Spleen (tissue), 11 donors: ENCODE results near the gene TMTC2. TPM values are rescaled to one million over a fixed set of nuclear protein-coding genes. Genes with fewer than 3 reads are reported as not detected.

ENCODE experiments used
- DNase-seq: peaks from one replicate; pipeline ENCODE4 v3.0.0-alpha.2; 2020
- H3K27ac ChIP-seq, 8 donors: fragments of 200-600 bp; sonication (generic) in 7 of 8; 1 replicate in 4 of 8; 2 replicates in 4 of 8; pipeline versions ENCODE4 v1.5.0 to v1.8.0; 2016 to 2021; ENCODE audit warnings: inconsistent platforms in 4 of 8, mild to moderate bottlenecking in 4 of 8, moderate library complexity in 1 of 8
- H3K27me3 ChIP-seq, 7 donors: fragments of 200-600 bp; sonication (generic) in 6 of 7; replicated peaks in 1 of 7; 1 replicate in 4 of 7; 2 replicates in 3 of 7; pipeline versions ENCODE4 v1.5.0 to v1.8.0; 2016 to 2021; ENCODE audit warnings: inconsistent platforms in 3 of 7, mild to moderate bottlenecking in 1 of 7
- H3K36me3 ChIP-seq, 6 donors: fragments of 200-600 bp; sonication (generic) in 5 of 6; 1 replicate in 4 of 6; 2 replicates in 2 of 6; pipeline versions ENCODE4 v1.5.0 to v1.8.0; 2016 to 2021; ENCODE audit warnings: inconsistent platforms in 2 of 6
- H3K4me1 ChIP-seq, 6 donors: fragments of 200-600 bp; sonication (generic) in 5 of 6; 1 replicate in 3 of 6; 2 replicates in 3 of 6; pipeline versions ENCODE4 v1.5.0 to v1.8.0; 2016 to 2021; ENCODE audit warnings: inconsistent platforms in 3 of 6
- H3K4me3 ChIP-seq, 8 donors: fragments of 200-600 bp; sonication (generic) in 7 of 8; 1 replicate in 4 of 8; 2 replicates in 4 of 8; pipeline versions ENCODE4 v1.5.0 to v1.8.0; 2016 to 2021; ENCODE audit warnings: inconsistent platforms in 4 of 8, mild to moderate bottlenecking in 4 of 8, moderate library complexity in 2 of 8
- H3K9me3 ChIP-seq, 8 donors: fragments of 200-600 bp; sonication (generic) in 7 of 8; 1 replicate in 4 of 8; 2 replicates in 4 of 8; pipeline versions ENCODE4 v1.5.0 to v1.8.0; 2016 to 2021; ENCODE audit warnings: inconsistent platforms in 4 of 8
- CTCF ChIP-seq, 11 experiments: fragments of 200-600 bp in 7 of 11; fragments of 450-650 bp in 4 of 11; sonication (generic) in 4 of 11; IDR thresholded peaks in 8 of 11; conservative IDR thresholded peaks in 3 of 11; 1 replicate in 7 of 11; 2 replicates in 4 of 11; pipeline versions ENCODE4 v1.4.0 to v1.8.0; 2016 to 2021; ENCODE audit warnings: antibody characterized with exemption in 11 of 11, inconsistent platforms in 4 of 11, mild to moderate bottlenecking in 1 of 11
- POLR2A ChIP-seq, 3 donors: fragments of 450-650 bp; IDR thresholded peaks; one replicate each; pipeline ENCODE4 v1.5.1; 2017; ENCODE audit warnings: antibody characterized with exemption in 3 of 3, mild to moderate bottlenecking in 1 of 3
- POLR2AphosphoS5 ChIP-seq, 3 donors: sonication (generic); formaldehyde crosslinking; IDR thresholded peaks; one replicate each; pipeline ENCODE4 v1.5.1; 2017; ENCODE audit warnings: antibody characterized with exemption in 3 of 3
- WGBS, 5 donors: extraction: QIAGEN DNeasy Blood & Tissue Kit in 3 of 5; methylation state at CpG; one replicate each; pipeline versions ENCODE4 v1.1.5 to v1.1.7; 2013 to 2018; 5-methylcytosine and 5-hydroxymethylcytosine counted together
- intact Hi-C: fragments of 100-400 bp; cut with DNase I; formaldehyde crosslinking; loops from one replicate; pipeline ENCODE4 v1.15.0; 2023; ENCODE audit warnings: low total_unique reads
- polyA plus RNA-seq, 3 donors: library from polyadenylated mRNA; stranded (reverse); fragments of 200-250 nt; gene quantifications; one replicate each; pipeline ENCODE4 v1.2.1, GENCODE V29; 2013
- total RNA-seq, 7 donors: library from RNA; depleted of rRNA in 3 of 7; stranded (reverse); fragments of >200 nt in 3 of 7; fragmentation: NEBNext Ultra II Directional in 4 of 7; extraction: Animal tissue kit (Norgen Biotek cat#: 25700) in 4 of 7; gene quantifications; one replicate each; pipeline versions ENCODE4 v1.1.0 to v1.2.1, GENCODE V29; 2016 to 2021
- donor health status: healthy with polysubstance abuse.
- donor health status: DM: no; HTN: no; CAD: no; lungs with moderate emphysema.
- donor health status: DM: no; HTN: no; CAD: no.
- donor health status: Bipolar disorder and iron deficiency.
- donor health status: healthy.
- donor health status: DM: no; HTN: no; CAD: no.
- donor health status: DM: yes; HTN: yes; CAD: no.

The TMTC2 gene
- total and polyA plus RNA-seq, 10 donors, result 0.74 to 8.5 (median 4.0) TPM

- H3K4me1 ChIP-seq, result peaks cover 0 to 5% (median 0%) of the 10 kb centered on the region in 6 donors
- no peak overlapping the region for H3K4me3 ChIP-seq
- no peaks in the 10 kb centered on the region for H3K36me3 ChIP-seq
- H3K27me3 ChIP-seq, result no peaks in the 10 kb centered on the region
- H3K9me3 ChIP-seq, result no peaks in the 10 kb centered on the region
- DNase-seq, result no peak
- no peak overlapping the region for H3K27ac ChIP-seq
- 78 to 88% (median 83%) methylated on average over 3 of the region's 3 CpGs for WGBS, 5 donors
- no peak for TF ChIP-seq CTCF (IDR thresholded peaks at IDR 0.05 in 8 of 11, conservative IDR thresholded peaks at IDR 0.05 in 3 of 11)
- TF ChIP-seq POLR2AphosphoS5 (IDR thresholded peaks at IDR 0.05), result no peak
- no peak for TF ChIP-seq POLR2A (IDR thresholded peaks at IDR 0.05)
- intact Hi-C loops, result no loop called here
These were observed 180.2 kb downstream of the TMTC2 start for GRCh38 chr12:82866946-82867345.

GRCh38 chr12:82867762-82868500 lies 181.2 kb downstream of the TMTC2 start:
- Histone ChIP-seq H3K9me3 (no peaks in the 10 kb centered on the region), H3K36me3 (no peaks in the 10 kb centered on the region), H3K27ac (no peak overlapping the region), H3K4me1 (peaks cover 0 to 5% (median 0%) of the 10 kb centered on the region in 6 donors), H3K4me3 (no peak overlapping the region), H3K27me3 (no peaks in the 10 kb centered on the region)
- intact Hi-C loops, result no loop called here
- DNase-seq, result no peak
- 71 to 93% (median 83%) methylated on average over 6 of the region's 6 CpGs for WGBS, 5 donors
- TF ChIP-seq POLR2AphosphoS5 (IDR thresholded peaks at IDR 0.05), result no peak
- no peak for TF ChIP-seq POLR2A (IDR thresholded peaks at IDR 0.05)
- TF ChIP-seq CTCF (IDR thresholded peaks at IDR 0.05 in 8 of 11, conservative IDR thresholded peaks at IDR 0.05 in 3 of 11), result no peak

GRCh38 chr12:82870771-82871377 lies 184.2 kb downstream of the TMTC2 start:
- no peak for TF ChIP-seq POLR2AphosphoS5 (IDR thresholded peaks at IDR 0.05)
- no peak for TF ChIP-seq CTCF (IDR thresholded peaks at IDR 0.05 in 8 of 11, conservative IDR thresholded peaks at IDR 0.05 in 3 of 11)
- TF ChIP-seq POLR2A (IDR thresholded peaks at IDR 0.05), result no peak
- no peak overlapping the region for H3K4me3 ChIP-seq

GRCh38 chr12:82872088-82872487 lies 185.4 kb downstream of the TMTC2 start:
- Histone ChIP-seq H3K4me3 (no peak overlapping the region), H3K27ac (no peak overlapping the region), H3K27me3 (no peaks in the 10 kb centered on the region), H3K4me1 (peaks cover 0 to 5% (median 0%) of the 10 kb centered on the region in 6 donors), H3K9me3 (no peaks in the 10 kb centered on the region), H3K36me3 (no peaks in the 10 kb centered on the region)
- TF ChIP-seq CTCF (IDR thresholded peaks at IDR 0.05 in 8 of 11, conservative IDR thresholded peaks at IDR 0.05 in 3 of 11) (no peak), POLR2AphosphoS5 (IDR thresholded peaks at IDR 0.05) (no peak), POLR2A (IDR thresholded peaks at IDR 0.05) (no peak)
- 87 to 94% (median 90%) methylated on average over 2 of the region's 2 CpGs for WGBS, 5 donors
- intact Hi-C loops, result no loop called here
- DNase-seq, result no peak

More at GRCh38 chr12:82870771-82871377, 184.2 kb downstream of the TMTC2 start:
- Histone ChIP-seq H3K27me3 (no peaks in the 10 kb centered on the region), H3K4me1 (peaks cover 0 to 5% (median 0%) of the 10 kb centered on the region in 6 donors), H3K9me3 (no peaks in the 10 kb centered on the region), H3K27ac (no peak overlapping the region), H3K36me3 (no peaks in the 10 kb centered on the region)
- intact Hi-C loops, result no loop called here
- DNase-seq, result no peak
